ENCODE data around the gene DCANP1.

The DCANP1 gene

DNA sequence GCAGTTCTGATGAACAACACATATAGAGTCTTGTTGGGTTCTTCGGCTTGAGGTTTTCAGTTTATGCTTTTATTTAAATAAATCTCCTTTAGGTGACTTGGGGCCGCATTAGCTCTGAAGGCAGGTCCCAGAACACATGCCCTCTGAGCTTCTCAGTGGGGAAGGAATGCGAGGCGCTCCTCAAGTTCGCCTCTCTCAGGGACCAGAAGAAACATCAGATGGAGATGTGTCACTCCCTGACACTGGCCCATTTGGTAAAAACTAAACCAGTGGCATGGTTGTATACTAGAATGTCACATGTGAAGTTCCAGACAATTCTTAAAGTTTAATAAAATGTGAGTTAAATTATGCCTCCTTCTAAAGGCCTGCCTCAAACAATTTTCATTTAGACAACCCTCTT is 50.1 kb downstream of the DCANP1 start:
- no peak overlapping the region for H3K9ac ChIP-seq (ENCODE audit: insufficient read length)
- H3K27ac ChIP-seq, result no peak overlapping the region
- peaks cover 11% of the 10 kb centered on the region for H3K36me3 ChIP-seq (ENCODE audit: insufficient read depth, low read length)
- H3K4me3 ChIP-seq, result peak overlapping the region; percentile 94
- TF ChIP-seq EZH2 (IDR thresholded peaks at IDR 0.05) (no peak), POLR2AphosphoS5 (IDR thresholded peaks at IDR 0.05; ENCODE audit: borderline replicate concordance, low read depth, low read length) (no peak), FOXP2 (optimal IDR thresholded peaks at IDR 0.05; ENCODE audit: control extremely low read depth, extremely low read length, insufficient read depth) (no peak)
- DNase-seq (ENCODE audit: low read depth, low spot score), result no peak
- H3K9me3 ChIP-seq (ENCODE audit: low read depth, low read length), result no peaks in the 10 kb centered on the region

DNA sequence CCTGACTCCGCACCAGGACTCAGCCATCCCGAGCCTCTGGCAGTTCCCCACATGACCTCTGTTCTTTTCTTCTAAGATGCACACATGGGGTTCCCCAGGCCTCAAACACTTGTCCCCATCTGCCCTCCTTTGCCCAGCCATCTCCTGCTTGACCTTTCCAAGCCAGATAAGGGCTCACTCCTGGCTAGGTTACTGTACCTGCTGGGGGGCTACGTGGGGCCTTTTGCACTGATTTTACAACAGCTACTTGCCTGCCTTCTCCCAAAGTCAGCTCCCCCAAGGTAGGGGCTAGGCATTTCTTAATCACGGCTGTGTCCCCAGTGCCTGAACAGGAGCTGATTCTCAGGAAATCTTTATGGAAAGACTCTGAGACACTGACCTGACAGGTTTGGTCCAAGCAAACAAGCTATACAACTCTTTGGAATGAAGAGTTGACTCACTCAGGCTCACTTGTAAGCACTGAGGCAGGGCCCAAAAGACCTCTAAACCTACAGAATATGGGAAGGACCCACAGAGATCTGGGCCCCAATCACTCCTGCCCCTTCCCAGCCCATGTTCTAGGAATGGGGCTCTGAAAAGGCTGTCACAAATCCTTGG is 50.6 kb downstream of the DCANP1 start:
- peaks cover 11% of the 10 kb centered on the region for H3K36me3 ChIP-seq (ENCODE audit: insufficient read depth, low read length)
- TF ChIP-seq POLR2AphosphoS5 (IDR thresholded peaks at IDR 0.05; ENCODE audit: borderline replicate concordance, low read depth, low read length) (no peak), EZH2 (IDR thresholded peaks at IDR 0.05) (no peak), FOXP2 (optimal IDR thresholded peaks at IDR 0.05; ENCODE audit: control extremely low read depth, extremely low read length, insufficient read depth) (no peak)

DNA sequence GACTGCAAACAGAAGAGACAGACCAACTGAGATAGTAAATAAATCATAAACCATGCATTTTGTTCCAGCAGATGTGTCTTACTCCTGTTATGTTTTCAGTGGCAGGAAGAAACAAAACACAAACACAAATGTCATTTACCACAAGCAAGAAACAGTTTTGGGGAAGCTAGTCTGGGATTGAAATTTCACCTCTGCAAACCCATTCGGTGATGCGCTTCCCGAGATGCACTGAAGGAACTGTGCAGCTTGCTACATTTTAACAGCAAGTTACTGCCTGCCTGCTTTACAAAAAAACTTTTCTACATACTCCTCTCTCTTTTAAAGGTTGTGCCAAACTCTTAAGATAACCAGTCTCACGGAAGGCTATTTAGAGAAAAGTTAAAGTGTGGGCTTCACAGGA is 51.3 kb downstream of the DCANP1 start:
- Histone ChIP-seq H3K9ac (ENCODE audit: insufficient read length) (no peak overlapping the region), H3K36me3 (ENCODE audit: insufficient read depth, low read length) (peaks cover 11% of the 10 kb centered on the region), H3K4me3 (no peak overlapping the region), H3K9me3 (ENCODE audit: low read depth, low read length) (no peaks in the 10 kb centered on the region), H3K27ac (no peak overlapping the region)
- TF ChIP-seq FOXP2 (optimal IDR thresholded peaks at IDR 0.05; ENCODE audit: control extremely low read depth, extremely low read length, insufficient read depth) (no peak), EZH2 (IDR thresholded peaks at IDR 0.05) (no peak), POLR2AphosphoS5 (IDR thresholded peaks at IDR 0.05; ENCODE audit: borderline replicate concordance, low read depth, low read length) (no peak)
- no peak for DNase-seq (ENCODE audit: low read depth, low spot score)

More for the DNA sequence above, 50.6 kb downstream of the DCANP1 start:
- no peaks in the 10 kb centered on the region for H3K9me3 ChIP-seq (ENCODE audit: low read depth, low read length)
- H3K27ac ChIP-seq, result no peak overlapping the region
- DNase-seq (ENCODE audit: low read depth, low spot score), result no peak
- no peak overlapping the region for H3K4me3 ChIP-seq
- H3K9ac ChIP-seq (ENCODE audit: insufficient read length), result no peak overlapping the region

DNA sequence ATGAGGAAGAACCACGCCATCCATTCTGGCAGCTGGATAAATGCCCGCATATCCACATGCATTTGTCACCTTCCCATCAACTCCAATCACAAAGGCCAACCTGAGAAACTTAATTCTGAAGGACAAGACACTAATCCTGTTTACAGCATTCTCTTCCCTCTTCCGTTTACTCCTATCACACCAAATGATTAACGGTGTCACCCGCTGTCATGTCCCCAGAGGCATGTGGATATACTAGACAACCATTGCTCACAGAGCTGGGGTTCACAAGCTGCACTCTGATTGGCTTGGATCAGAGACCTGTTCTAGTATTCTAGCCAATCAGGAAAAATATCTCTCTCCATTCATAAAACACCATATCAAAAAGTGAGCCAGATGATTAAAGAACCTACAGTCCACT is 51.7 kb downstream of the DCANP1 start:
- Histone ChIP-seq H3K36me3 (ENCODE audit: insufficient read depth, low read length) (peaks cover 11% of the 10 kb centered on the region), H3K27ac (no peak overlapping the region), H3K9ac (ENCODE audit: insufficient read length) (no peak overlapping the region), H3K9me3 (ENCODE audit: low read depth, low read length) (no peaks in the 10 kb centered on the region), H3K4me3 (no peak overlapping the region)
- TF ChIP-seq FOXP2 (optimal IDR thresholded peaks at IDR 0.05; ENCODE audit: control extremely low read depth, extremely low read length, insufficient read depth), result no peak
- TF ChIP-seq EZH2 (IDR thresholded peaks at IDR 0.05), result no peak
- no peak for TF ChIP-seq POLR2AphosphoS5 (IDR thresholded peaks at IDR 0.05; ENCODE audit: borderline replicate concordance, low read depth, low read length)
- no peak for DNase-seq (ENCODE audit: low read depth, low spot score)
